Liver (tissue), 9 donors: ENCODE measurements around the gene CPSF4L. TPM values are rescaled to one million over a fixed set of nuclear protein-coding genes. Genes with fewer than 3 reads are reported as not detected.

Source experiments
- DNase-seq: peaks from one replicate; pipeline ENCODE4 v3.0.0-alpha.2; 2017; ENCODE audit warnings: low spot score
- H3K27ac ChIP-seq, 2 donors: one replicate each; pipeline ENCODE4 v1.7.0; 2013; ENCODE audit warnings: inconsistent platforms in 2 of 2, low read length in 2 of 2, control low read depth in 1 of 2, low read depth in 1 of 2, mild to moderate bottlenecking in 1 of 2
- H3K27me3 ChIP-seq, 4 donors: one replicate each; pipeline versions ENCODE4 v1.6.1 to v1.7.0; 2013; ENCODE audit warnings: low read length in 3 of 4, inconsistent platforms in 1 of 4, mild to moderate bottlenecking in 1 of 4, moderate library complexity in 1 of 4; ENCODE audit not compliant: control insufficient read depth in 4 of 4, insufficient read depth in 4 of 4
- H3K36me3 ChIP-seq, 4 donors: one replicate each; pipeline versions ENCODE4 v1.6.1 to v1.7.0; 2013; ENCODE audit warnings: low read length in 3 of 4, mild to moderate bottlenecking in 3 of 4, low read depth in 1 of 4, moderate library complexity in 1 of 4; ENCODE audit not compliant: control insufficient read depth in 4 of 4, insufficient read depth in 3 of 4
- H3K4me1 ChIP-seq, 4 donors: one replicate each; pipeline versions ENCODE4 v1.6.1 to v1.7.0; 2013; ENCODE audit warnings: low read length in 3 of 4, mild to moderate bottlenecking in 3 of 4, moderate library complexity in 1 of 4; ENCODE audit not compliant: control insufficient read depth in 4 of 4, insufficient read depth in 4 of 4
- H3K4me3 ChIP-seq, 3 donors: one replicate each; pipeline versions ENCODE4 v1.6.1 to v1.7.0; 2013; ENCODE audit warnings: low read length in 3 of 3, control low read depth in 1 of 3, low read depth in 1 of 3, mild to moderate bottlenecking in 1 of 3
- H3K9ac ChIP-seq, 2 donors: one replicate each; pipeline ENCODE4 v1.7.0; 2013; ENCODE audit warnings: low read length in 2 of 2, mild to moderate bottlenecking in 2 of 2, moderate library complexity in 2 of 2, control low read depth in 1 of 2, low read depth in 1 of 2
- H3K9me3 ChIP-seq, 4 donors: one replicate each; pipeline versions ENCODE4 v1.6.1 to v1.7.0; 2013; ENCODE audit warnings: low read length in 3 of 4; ENCODE audit not compliant: control insufficient read depth in 4 of 4
- EGR1 ChIP-seq, 2 donors: IDR thresholded peaks; 2 replicates each; pipeline ENCODE4 v1.6.1; 2016 to 2018; ENCODE audit warnings: antibody characterized with exemption in 2 of 2, low read depth in 2 of 2
- FOXA1 ChIP-seq: IDR thresholded peaks from 2 replicates; pipeline ENCODE4 v1.6.1; 2016; ENCODE audit warnings: antibody characterized with exemption
- FOXA2 ChIP-seq: IDR thresholded peaks from 2 replicates; pipeline ENCODE4 v1.6.1; 2016; ENCODE audit warnings: antibody characterized with exemption
- GABPA ChIP-seq, 2 donors: IDR thresholded peaks in 1 of 2; conservative IDR thresholded peaks in 1 of 2; 2 replicates each; pipeline ENCODE4 v1.6.1; 2016; ENCODE audit warnings: antibody characterized with exemption in 2 of 2, mild to moderate bottlenecking in 1 of 2, moderate library complexity in 1 of 2
- HNF4A ChIP-seq, 2 donors: conservative IDR thresholded peaks; 2 replicates each; pipeline ENCODE4 v1.6.1; 2016; ENCODE audit warnings: antibody characterized with exemption in 2 of 2, mild to moderate bottlenecking in 2 of 2
- HNF4G ChIP-seq: IDR thresholded peaks from 2 replicates; pipeline ENCODE4 v1.6.1; 2016; ENCODE audit warnings: antibody characterized with exemption
- JUND ChIP-seq, 2 donors: IDR thresholded peaks; 2 replicates each; pipeline ENCODE4 v1.6.1; 2016; ENCODE audit warnings: antibody characterized with exemption in 2 of 2
- NR2F2 ChIP-seq: IDR thresholded peaks from 2 replicates; pipeline ENCODE4 v1.6.1; 2016; ENCODE audit warnings: antibody characterized with exemption
- RAD21 ChIP-seq, 2 donors: IDR thresholded peaks; 2 replicates each; pipeline ENCODE4 v1.6.1; 2016; ENCODE audit warnings: antibody characterized with exemption in 2 of 2, mild to moderate bottlenecking in 2 of 2
- RXRA ChIP-seq, 2 donors: IDR thresholded peaks; 2 replicates each; pipeline ENCODE4 v1.6.1; 2017 to 2018; ENCODE audit warnings: antibody characterized with exemption in 2 of 2, mild to moderate bottlenecking in 1 of 2
- SP1 ChIP-seq: IDR thresholded peaks from 2 replicates; pipeline ENCODE4 v1.6.1; 2018; ENCODE audit warnings: antibody characterized with exemption, mild to moderate bottlenecking
- TAF1 ChIP-seq: conservative IDR thresholded peaks from 2 replicates; pipeline ENCODE4 v1.6.1; 2016; ENCODE audit warnings: antibody characterized with exemption, mild to moderate bottlenecking
- YY1 ChIP-seq: IDR thresholded peaks from 2 replicates; pipeline ENCODE4 v1.6.1; 2016; ENCODE audit warnings: antibody characterized with exemption, mild to moderate bottlenecking
- WGBS: extraction: QIAGEN DNeasy Blood & Tissue Kit; methylation state at CpG from one replicate; pipeline ENCODE4 v1.1.7; 2013; 5-methylcytosine and 5-hydroxymethylcytosine counted together
- polyA plus RNA-seq, 2 donors: library from polyadenylated mRNA; stranded (reverse) in 1 of 2; unstranded in 1 of 2; fragments of 200-250 nt in 1 of 2; fragments of >200 nt in 1 of 2; fragmentation: Nextera tagmentation in 1 of 2; extraction: Ambion mirVana in 1 of 2; gene quantifications; one replicate each; pipeline versions ENCODE4 v1.2.1 to v1.2.3, GENCODE V29; 2013 to 2015
- total RNA-seq, 2 donors: library from RNA; depleted of rRNA; stranded (reverse); fragments of >200 nt; gene quantifications; one replicate each; pipeline ENCODE4 v1.2.3, GENCODE V29; 2014
- TF ChIP-seq, protein P1 (sequence below): fragments of 150-350 bp; IDR thresholded peaks from 2 replicates; pipeline ENCODE4 v1.5.1; 2017; ENCODE audit warnings: improper control_type of control experiment, low read depth, low read length; ENCODE audit not compliant: missing input control
- TF ChIP-seq, protein P2 (sequence below): IDR thresholded peaks from 2 replicates; pipeline ENCODE4 v1.6.1; 2016; ENCODE audit warnings: antibody characterized with exemption
- TF ChIP-seq, protein P3 (sequence below): IDR thresholded peaks from 2 replicates; pipeline ENCODE4 v1.6.1; 2016; ENCODE audit warnings: antibody characterized with exemption
- TF ChIP-seq, protein P4 (sequence below): IDR thresholded peaks from 2 replicates; pipeline ENCODE4 v1.6.1; 2016; ENCODE audit warnings: antibody characterized with exemption, mild to moderate bottlenecking
- donor health status: healthy.
- donor health status: healthy.
- donor health status: healthy.
- donor health status: healthy.
- donor health status: healthy.

Gene CPSF4L
- total and polyA plus RNA-seq, 4 donors = not detected

DNA sequence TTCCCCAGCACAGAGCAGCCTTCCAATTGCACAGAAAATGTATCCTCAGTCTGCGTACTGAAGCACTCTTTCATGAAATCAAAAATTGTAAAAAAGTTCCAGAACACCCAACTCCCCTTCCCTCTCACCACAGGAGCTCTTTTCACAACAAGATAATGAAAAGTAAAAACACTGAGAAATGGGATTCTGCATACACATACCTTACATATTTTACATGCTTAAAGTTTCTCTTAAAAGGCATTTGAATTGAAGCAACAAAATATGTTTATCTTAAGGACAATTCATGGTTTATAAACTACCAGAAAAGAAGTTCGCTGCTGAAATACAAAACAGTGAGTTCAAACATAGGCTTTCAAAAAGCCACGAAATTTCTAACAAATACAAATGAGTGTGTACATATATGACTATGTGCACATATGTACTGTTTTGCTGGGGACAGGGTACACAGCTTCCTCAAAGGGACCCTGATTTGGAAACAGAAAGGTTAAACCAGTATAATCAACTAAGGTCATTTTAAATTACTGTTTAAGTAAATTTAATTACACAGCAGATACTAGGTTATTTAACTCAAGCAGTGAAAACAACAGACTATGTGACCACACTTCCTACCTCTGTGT is 35.0 kb downstream of the CPSF4L start:
- Histone ChIP-seq H3K4me1 (peaks cover 4 to 20% (median 11%) of the 10 kb centered on the region in 4 donors), H3K27me3 (no peaks in the 10 kb centered on the region), H3K9ac (no peak overlapping the region), H3K27ac (no peak overlapping the region), H3K36me3 (peaks cover 0 to 3% (median 0%) of the 10 kb centered on the region in 4 donors), H3K9me3 (no peaks in the 10 kb centered on the region), H3K4me3 (no peak overlapping the region)
- WGBS = 77% methylated on average over 3 of the region's 3 CpGs
- no peak for DNase-seq
- TF ChIP-seq SP1 = no peak
- no peak for TF ChIP-seq FOXA2
- TF ChIP-seq EGR1 (IDR thresholded peaks at IDR 0.05; ENCODE audit: low read depth in 2 of 2) = no peak
- TF ChIP-seq RAD21 (IDR thresholded peaks at IDR 0.05) = no peak
- TF ChIP-seq YY1 = no peak
- TF ChIP-seq, protein P1, sequence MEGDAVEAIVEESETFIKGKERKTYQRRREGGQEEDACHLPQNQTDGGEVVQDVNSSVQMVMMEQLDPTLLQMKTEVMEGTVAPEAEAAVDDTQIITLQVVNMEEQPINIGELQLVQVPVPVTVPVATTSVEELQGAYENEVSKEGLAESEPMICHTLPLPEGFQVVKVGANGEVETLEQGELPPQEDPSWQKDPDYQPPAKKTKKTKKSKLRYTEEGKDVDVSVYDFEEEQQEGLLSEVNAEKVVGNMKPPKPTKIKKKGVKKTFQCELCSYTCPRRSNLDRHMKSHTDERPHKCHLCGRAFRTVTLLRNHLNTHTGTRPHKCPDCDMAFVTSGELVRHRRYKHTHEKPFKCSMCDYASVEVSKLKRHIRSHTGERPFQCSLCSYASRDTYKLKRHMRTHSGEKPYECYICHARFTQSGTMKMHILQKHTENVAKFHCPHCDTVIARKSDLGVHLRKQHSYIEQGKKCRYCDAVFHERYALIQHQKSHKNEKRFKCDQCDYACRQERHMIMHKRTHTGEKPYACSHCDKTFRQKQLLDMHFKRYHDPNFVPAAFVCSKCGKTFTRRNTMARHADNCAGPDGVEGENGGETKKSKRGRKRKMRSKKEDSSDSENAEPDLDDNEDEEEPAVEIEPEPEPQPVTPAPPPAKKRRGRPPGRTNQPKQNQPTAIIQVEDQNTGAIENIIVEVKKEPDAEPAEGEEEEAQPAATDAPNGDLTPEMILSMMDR = no peak
- no peak for TF ChIP-seq FOXA1
- no peak for TF ChIP-seq TAF1

DNA sequence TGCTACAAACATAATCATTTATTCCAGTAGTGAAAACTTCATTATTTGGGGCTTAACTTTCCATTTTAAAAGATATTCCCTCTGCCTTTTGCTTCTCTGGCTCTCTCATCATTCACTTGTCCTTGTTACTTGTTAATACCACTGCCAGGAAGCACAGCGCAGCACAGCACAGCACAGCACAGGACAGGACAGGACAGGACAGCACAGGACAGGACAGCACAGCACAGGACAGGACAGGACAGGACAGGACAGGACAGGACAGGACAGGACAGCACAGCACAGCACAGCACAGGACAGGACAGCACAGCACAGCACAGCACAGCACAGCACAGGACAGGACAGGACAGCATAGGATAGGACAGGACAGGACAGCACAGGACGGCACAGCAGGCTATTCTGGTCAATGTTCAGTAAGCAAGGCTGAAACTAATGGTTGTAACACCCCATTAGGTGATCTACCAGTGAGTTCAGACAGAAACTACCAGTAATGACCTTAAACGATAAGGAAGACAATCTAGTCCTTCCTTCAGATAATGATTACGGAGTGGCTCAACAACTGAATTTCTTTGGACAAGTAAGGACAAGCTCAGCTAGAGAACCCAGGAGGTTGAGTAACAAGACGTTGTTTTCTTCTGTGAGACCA is 36.9 kb downstream of the CPSF4L start:
- H3K36me3 ChIP-seq = peaks cover 0 to 3% (median 0%) of the 10 kb centered on the region in 4 donors
- no peak overlapping the region for H3K27ac ChIP-seq
- WGBS = 83% methylated on average over 5 of the region's 5 CpGs
- TF ChIP-seq RXRA (IDR thresholded peaks at IDR 0.05) (no peak), RAD21 (IDR thresholded peaks at IDR 0.05) (no peak), YY1 (no peak), GABPA (IDR thresholded peaks at IDR 0.05 in 1 of 2, conservative IDR thresholded peaks at IDR 0.05 in 1 of 2) (no peak), FOXA1 (no peak), HNF4G (no peak), SP1 (no peak), HNF4A (conservative IDR thresholded peaks at IDR 0.05) (no peak), JUND (IDR thresholded peaks at IDR 0.05) (no peak), NR2F2 (no peak), FOXA2 (no peak)
- TF ChIP-seq, protein P2, sequence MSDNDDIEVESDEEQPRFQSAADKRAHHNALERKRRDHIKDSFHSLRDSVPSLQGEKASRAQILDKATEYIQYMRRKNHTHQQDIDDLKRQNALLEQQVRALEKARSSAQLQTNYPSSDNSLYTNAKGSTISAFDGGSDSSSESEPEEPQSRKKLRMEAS = no peak
- TF ChIP-seq, protein P3, sequence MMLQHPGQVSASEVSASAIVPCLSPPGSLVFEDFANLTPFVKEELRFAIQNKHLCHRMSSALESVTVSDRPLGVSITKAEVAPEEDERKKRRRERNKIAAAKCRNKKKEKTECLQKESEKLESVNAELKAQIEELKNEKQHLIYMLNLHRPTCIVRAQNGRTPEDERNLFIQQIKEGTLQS = no peak
- TF ChIP-seq, protein P4, sequence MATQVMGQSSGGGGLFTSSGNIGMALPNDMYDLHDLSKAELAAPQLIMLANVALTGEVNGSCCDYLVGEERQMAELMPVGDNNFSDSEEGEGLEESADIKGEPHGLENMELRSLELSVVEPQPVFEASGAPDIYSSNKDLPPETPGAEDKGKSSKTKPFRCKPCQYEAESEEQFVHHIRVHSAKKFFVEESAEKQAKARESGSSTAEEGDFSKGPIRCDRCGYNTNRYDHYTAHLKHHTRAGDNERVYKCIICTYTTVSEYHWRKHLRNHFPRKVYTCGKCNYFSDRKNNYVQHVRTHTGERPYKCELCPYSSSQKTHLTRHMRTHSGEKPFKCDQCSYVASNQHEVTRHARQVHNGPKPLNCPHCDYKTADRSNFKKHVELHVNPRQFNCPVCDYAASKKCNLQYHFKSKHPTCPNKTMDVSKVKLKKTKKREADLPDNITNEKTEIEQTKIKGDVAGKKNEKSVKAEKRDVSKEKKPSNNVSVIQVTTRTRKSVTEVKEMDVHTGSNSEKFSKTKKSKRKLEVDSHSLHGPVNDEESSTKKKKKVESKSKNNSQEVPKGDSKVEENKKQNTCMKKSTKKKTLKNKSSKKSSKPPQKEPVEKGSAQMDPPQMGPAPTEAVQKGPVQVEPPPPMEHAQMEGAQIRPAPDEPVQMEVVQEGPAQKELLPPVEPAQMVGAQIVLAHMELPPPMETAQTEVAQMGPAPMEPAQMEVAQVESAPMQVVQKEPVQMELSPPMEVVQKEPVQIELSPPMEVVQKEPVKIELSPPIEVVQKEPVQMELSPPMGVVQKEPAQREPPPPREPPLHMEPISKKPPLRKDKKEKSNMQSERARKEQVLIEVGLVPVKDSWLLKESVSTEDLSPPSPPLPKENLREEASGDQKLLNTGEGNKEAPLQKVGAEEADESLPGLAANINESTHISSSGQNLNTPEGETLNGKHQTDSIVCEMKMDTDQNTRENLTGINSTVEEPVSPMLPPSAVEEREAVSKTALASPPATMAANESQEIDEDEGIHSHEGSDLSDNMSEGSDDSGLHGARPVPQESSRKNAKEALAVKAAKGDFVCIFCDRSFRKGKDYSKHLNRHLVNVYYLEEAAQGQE = no peak
- DNase-seq = no peak
- H3K4me1 ChIP-seq = peaks cover 3 to 9% (median 5%) of the 10 kb centered on the region in 4 donors
- no peaks in the 10 kb centered on the region for H3K9me3 ChIP-seq
- no peak overlapping the region for H3K4me3 ChIP-seq
- no peaks in the 10 kb centered on the region for H3K27me3 ChIP-seq
- no peak overlapping the region for H3K9ac ChIP-seq
